Glutamatergic neuron (in vitro differentiated cells): ENCODE data around the gene KRTAP6-2. TPM values are rescaled to one million over a fixed set of nuclear protein-coding genes. Genes with fewer than 3 reads are reported as not detected.

Experiments
- total RNA-seq: library from RNA; stranded (reverse); fragmentation: NEBNext Ultra II Directional; extraction: Animal tissue kit (Norgen Biotek cat#: 25700); gene quantifications from one replicate; pipeline ENCODE4 v1.2.1, GENCODE V29; 2021; ENCODE audit not compliant: unreplicated experiment

The KRTAP6-2 gene
- total RNA-seq, 1 donor from 2014 or later: not detected

Other genes with a start within 250 kb of the KRTAP6-2 start
- gene KRTAP13-2, start 226.6 kb downstream of the KRTAP6-2 start, total RNA-seq: not detected
- not detected for gene KRTAP13-1, start 202.9 kb downstream of the KRTAP6-2 start, total RNA-seq
- not detected for gene KRTAP13-3, start 173.0 kb downstream of the KRTAP6-2 start, total RNA-seq
- not detected for gene KRTAP13-4, start 168.7 kb downstream of the KRTAP6-2 start, total RNA-seq
- not detected for gene KRTAP15-1, start 158.6 kb downstream of the KRTAP6-2 start, total RNA-seq
- not detected for gene KRTAP19-1, start 118.5 kb downstream of the KRTAP6-2 start, total RNA-seq
- not detected for gene KRTAP19-2, start 111.5 kb downstream of the KRTAP6-2 start, total RNA-seq
- not detected for gene KRTAP19-3, start 106.9 kb downstream of the KRTAP6-2 start, total RNA-seq
- gene KRTAP19-4, start 101.7 kb downstream of the KRTAP6-2 start, total RNA-seq: not detected
- gene KRTAP19-5, start 96.8 kb downstream of the KRTAP6-2 start, total RNA-seq: not detected
- gene KRTAP19-6, start 57.0 kb downstream of the KRTAP6-2 start, total RNA-seq: not detected
- gene KRTAP19-7, start 37.6 kb downstream of the KRTAP6-2 start, total RNA-seq: not detected
- gene KRTAP22-2, start 8.5 kb downstream of the KRTAP6-2 start, total RNA-seq: not detected
- gene KRTAP6-3, start 6.5 kb downstream of the KRTAP6-2 start, total RNA-seq: not detected
- gene KRTAP22-1, start 2.2 kb upstream of the KRTAP6-2 start, total RNA-seq: not detected
- not detected for gene KRTAP6-1, start 15.0 kb upstream of the KRTAP6-2 start, total RNA-seq
- not detected for gene KRTAP20-1, start 17.5 kb upstream of the KRTAP6-2 start, total RNA-seq
- not detected for gene KRTAP20-4, start 21.7 kb upstream of the KRTAP6-2 start, total RNA-seq
- gene KRTAP20-2, start 36.3 kb upstream of the KRTAP6-2 start, total RNA-seq: not detected
- gene KRTAP20-3, start 44.0 kb upstream of the KRTAP6-2 start, total RNA-seq: not detected
- not detected for gene KRTAP21-3, start 119.9 kb upstream of the KRTAP6-2 start, total RNA-seq
- not detected for gene KRTAP21-2, start 148.4 kb upstream of the KRTAP6-2 start, total RNA-seq
- not detected for gene KRTAP21-1, start 156.5 kb upstream of the KRTAP6-2 start, total RNA-seq
- gene KRTAP8-1, start 214.4 kb upstream of the KRTAP6-2 start, total RNA-seq: not detected
- not detected for gene KRTAP7-1, start 230.9 kb upstream of the KRTAP6-2 start, total RNA-seq